ENCODE results near the gene RBFA. TPM values are rescaled to one million over a fixed set of nuclear protein-coding genes. Genes with fewer than 3 reads are reported as not detected.

Gene RBFA
- total and polyA plus RNA-seq, 2 experiments from 2014 or later, result 33.8 to 43.3 TPM

DNA sequence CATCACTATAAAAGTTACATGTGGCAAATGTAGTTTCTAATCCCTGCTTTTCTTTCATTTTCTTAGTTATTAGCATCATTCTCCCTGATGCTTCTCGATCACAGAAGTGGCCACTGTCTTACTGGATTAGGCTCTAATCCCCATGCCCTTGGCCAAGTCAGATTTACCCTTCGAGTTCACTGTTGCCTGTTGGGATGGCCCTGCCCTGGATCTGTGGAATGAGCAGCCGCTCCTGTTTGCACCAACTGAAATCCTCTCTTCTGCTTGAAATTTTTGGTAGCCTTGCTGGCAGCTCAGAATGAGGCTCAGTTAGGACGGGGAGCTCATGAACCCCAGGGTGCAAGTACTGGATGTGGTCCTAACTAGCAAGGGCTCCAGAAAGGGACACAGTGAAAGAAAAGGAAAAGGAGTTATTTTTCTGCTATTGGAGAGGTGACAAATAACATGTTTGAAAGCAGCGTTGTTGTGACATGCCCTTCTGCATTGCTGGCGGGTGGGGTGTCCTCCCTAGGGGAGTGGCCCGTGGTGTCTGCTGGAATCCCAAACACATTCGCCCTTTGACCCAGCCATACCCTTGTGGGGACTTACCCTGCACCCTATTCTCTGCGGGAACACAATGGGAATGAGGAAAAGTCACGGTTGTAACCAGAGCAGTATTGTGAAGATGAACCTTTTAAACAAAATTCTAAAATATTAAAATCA, 34.5 kb downstream of the RBFA start:
- Histone ChIP-seq H4K20me1 (replicated peaks; ENCODE audit: insufficient read depth) (no peaks in the 10 kb centered on the region), H3K4me3 (no peak overlapping the region), H3K4me1 (ENCODE audit: insufficient read depth) (no peaks in the 10 kb centered on the region), H3K4me2 (no peak overlapping the region), H3K36me3 (ENCODE audit: insufficient read depth) (no peaks in the 10 kb centered on the region), H3F3A (replicated peaks; ENCODE audit: low read depth) (no peaks in the 10 kb centered on the region), H3K27ac (ENCODE audit: low read depth) (no peak overlapping the region), H2AFZ (0 out of 2 replicates have a peak overlapping the region, but pooled peaks have one; percentile 10), H3K79me2 (replicated peaks; ENCODE audit: insufficient read depth) (no peaks in the 10 kb centered on the region), H3K27me3 (ENCODE audit: insufficient read depth) (no peaks in the 10 kb centered on the region), H3K9me2 (ENCODE audit: insufficient read depth) (no peaks in the 10 kb centered on the region)
- no peak for TF ChIP-seq CREB1 (CRISPR knock-in tag; IDR thresholded peaks at IDR 0.05; ENCODE audit: low read depth)
- TF ChIP-seq, protein P1, sequence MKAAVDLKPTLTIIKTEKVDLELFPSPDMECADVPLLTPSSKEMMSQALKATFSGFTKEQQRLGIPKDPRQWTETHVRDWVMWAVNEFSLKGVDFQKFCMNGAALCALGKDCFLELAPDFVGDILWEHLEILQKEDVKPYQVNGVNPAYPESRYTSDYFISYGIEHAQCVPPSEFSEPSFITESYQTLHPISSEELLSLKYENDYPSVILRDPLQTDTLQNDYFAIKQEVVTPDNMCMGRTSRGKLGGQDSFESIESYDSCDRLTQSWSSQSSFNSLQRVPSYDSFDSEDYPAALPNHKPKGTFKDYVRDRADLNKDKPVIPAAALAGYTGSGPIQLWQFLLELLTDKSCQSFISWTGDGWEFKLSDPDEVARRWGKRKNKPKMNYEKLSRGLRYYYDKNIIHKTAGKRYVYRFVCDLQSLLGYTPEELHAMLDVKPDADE (IDR thresholded peaks at IDR 0.05), result no peak
- no peak for TF ChIP-seq EZH2 (IDR thresholded peaks at IDR 0.05; ENCODE audit: low read depth, unreplicated experiment)
- TF ChIP-seq STAT1 (IDR thresholded peaks at IDR 0.05; ENCODE audit: unreplicated experiment), result no peak
- TF ChIP-seq, protein P2, sequence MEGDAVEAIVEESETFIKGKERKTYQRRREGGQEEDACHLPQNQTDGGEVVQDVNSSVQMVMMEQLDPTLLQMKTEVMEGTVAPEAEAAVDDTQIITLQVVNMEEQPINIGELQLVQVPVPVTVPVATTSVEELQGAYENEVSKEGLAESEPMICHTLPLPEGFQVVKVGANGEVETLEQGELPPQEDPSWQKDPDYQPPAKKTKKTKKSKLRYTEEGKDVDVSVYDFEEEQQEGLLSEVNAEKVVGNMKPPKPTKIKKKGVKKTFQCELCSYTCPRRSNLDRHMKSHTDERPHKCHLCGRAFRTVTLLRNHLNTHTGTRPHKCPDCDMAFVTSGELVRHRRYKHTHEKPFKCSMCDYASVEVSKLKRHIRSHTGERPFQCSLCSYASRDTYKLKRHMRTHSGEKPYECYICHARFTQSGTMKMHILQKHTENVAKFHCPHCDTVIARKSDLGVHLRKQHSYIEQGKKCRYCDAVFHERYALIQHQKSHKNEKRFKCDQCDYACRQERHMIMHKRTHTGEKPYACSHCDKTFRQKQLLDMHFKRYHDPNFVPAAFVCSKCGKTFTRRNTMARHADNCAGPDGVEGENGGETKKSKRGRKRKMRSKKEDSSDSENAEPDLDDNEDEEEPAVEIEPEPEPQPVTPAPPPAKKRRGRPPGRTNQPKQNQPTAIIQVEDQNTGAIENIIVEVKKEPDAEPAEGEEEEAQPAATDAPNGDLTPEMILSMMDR (conservative IDR thresholded peaks at IDR 0.05; ENCODE audit: low read depth in 2 of 2), result no peak
- no peak for TF ChIP-seq POLR2AphosphoS5 (IDR thresholded peaks at IDR 0.05; ENCODE audit: low read depth)
- no peak for TF ChIP-seq JUNB (IDR thresholded peaks at IDR 0.05; ENCODE audit: unreplicated experiment)
- TF ChIP-seq ZNF114 (CRISPR knock-in tag; IDR thresholded peaks at IDR 0.05), result no peak
- TF ChIP-seq, protein P3, sequence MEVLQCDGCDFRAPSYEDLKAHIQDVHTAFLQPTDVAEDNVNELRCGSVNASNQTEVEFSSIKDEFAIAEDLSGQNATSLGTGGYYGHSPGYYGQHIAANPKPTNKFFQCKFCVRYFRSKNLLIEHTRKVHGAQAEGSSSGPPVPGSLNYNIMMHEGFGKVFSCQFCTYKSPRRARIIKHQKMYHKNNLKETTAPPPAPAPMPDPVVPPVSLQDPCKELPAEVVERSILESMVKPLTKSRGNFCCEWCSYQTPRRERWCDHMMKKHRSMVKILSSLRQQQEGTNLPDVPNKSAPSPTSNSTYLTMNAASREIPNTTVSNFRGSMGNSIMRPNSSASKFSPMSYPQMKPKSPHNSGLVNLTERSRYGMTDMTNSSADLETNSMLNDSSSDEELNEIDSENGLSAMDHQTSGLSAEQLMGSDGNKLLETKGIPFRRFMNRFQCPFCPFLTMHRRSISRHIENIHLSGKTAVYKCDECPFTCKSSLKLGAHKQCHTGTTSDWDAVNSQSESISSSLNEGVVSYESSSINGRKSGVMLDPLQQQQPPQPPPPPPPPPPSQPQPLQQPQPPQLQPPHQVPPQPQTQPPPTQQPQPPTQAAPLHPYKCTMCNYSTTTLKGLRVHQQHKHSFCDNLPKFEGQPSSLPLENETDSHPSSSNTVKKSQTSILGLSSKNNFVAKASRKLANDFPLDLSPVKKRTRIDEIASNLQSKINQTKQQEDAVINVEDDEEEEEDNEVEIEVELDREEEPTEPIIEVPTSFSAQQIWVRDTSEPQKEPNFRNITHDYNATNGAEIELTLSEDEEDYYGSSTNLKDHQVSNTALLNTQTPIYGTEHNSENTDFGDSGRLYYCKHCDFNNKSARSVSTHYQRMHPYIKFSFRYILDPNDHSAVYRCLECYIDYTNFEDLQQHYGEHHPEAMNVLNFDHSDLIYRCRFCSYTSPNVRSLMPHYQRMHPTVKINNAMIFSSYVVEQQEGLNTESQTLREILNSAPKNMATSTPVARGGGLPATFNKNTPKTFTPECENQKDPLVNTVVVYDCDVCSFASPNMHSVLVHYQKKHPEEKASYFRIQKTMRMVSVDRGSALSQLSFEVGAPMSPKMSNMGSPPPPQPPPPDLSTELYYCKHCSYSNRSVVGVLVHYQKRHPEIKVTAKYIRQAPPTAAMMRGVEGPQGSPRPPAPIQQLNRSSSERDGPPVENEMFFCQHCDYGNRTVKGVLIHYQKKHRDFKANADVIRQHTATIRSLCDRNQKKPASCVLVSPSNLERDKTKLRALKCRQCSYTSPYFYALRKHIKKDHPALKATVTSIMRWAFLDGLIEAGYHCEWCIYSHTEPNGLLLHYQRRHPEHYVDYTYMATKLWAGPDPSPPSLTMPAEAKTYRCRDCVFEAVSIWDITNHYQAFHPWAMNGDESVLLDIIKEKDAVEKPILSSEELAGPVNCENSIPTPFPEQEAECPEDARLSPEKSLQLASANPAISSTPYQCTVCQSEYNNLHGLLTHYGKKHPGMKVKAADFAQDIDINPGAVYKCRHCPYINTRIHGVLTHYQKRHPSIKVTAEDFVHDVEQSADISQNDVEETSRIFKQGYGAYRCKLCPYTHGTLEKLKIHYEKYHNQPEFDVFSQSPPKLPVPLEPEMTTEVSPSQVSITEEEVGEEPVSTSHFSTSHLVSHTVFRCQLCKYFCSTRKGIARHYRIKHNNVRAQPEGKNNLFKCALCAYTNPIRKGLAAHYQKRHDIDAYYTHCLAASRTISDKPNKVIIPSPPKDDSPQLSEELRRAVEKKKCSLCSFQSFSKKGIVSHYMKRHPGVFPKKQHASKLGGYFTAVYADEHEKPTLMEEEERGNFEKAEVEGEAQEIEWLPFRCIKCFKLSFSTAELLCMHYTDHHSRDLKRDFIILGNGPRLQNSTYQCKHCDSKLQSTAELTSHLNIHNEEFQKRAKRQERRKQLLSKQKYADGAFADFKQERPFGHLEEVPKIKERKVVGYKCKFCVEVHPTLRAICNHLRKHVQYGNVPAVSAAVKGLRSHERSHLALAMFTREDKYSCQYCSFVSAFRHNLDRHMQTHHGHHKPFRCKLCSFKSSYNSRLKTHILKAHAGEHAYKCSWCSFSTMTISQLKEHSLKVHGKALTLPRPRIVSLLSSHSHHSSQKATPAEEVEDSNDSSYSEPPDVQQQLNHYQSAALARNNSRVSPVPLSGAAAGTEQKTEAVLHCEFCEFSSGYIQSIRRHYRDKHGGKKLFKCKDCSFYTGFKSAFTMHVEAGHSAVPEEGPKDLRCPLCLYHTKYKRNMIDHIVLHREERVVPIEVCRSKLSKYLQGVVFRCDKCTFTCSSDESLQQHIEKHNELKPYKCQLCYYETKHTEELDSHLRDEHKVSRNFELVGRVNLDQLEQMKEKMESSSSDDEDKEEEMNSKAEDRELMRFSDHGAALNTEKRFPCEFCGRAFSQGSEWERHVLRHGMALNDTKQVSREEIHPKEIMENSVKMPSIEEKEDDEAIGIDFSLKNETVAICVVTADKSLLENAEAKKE (CRISPR knock-in tag; IDR thresholded peaks at IDR 0.05), result no peak
- peaks cover 3% of the 10 kb centered on the region for H3K27me3 Mint-ChIP-seq (ENCODE audit: insufficient read depth, low read depth, poor library complexity)
- DNase-seq (ENCODE audit: low spot score) (no peak), ATAC-seq (peak; percentile 31; the same call in 1 of the 3 replicates)
- H3K36me3 Mint-ChIP-seq (ENCODE audit: low read depth), result no peaks in the 10 kb centered on the region
- H3K27ac Mint-ChIP-seq, result no peak overlapping the region; the same call in 1 of the 2 replicates
- no peak overlapping the region for H3K4me3 Mint-ChIP-seq
- H3K9me3 Mint-ChIP-seq, result peaks cover 6% of the 10 kb centered on the region
- no peaks in the 10 kb centered on the region for H3K4me1 Mint-ChIP-seq
